Measurements from ENCODE around the gene EPB41L2. TPM values are rescaled to one million over a fixed set of nuclear protein-coding genes. Genes with fewer than 3 reads are reported as not detected.

The EPB41L2 gene
- total RNA-seq, 1 donor from 2014 or later, result 314 TPM

- peaks cover 3% of the 10 kb centered on the region for H3K4me1 Mint-ChIP-seq (ENCODE audit: unreplicated experiment)
- H3K36me3 Mint-ChIP-seq (ENCODE audit: low read depth, unreplicated experiment), result peaks cover 12% of the 10 kb centered on the region
- H3K27me3 Mint-ChIP-seq (ENCODE audit: unreplicated experiment), result peaks cover 3% of the 10 kb centered on the region
- no peak for TF ChIP-seq CTCF (IDR thresholded peaks at IDR 0.05; ENCODE audit: unreplicated experiment)
- H3K4me3 Mint-ChIP-seq (ENCODE audit: unreplicated experiment), result no peak overlapping the region
- DNase-seq (ENCODE audit: low spot score), result no peak
- H3K27ac Mint-ChIP-seq (ENCODE audit: unreplicated experiment), result no peak overlapping the region
- no peaks in the 10 kb centered on the region for H3K9me3 Mint-ChIP-seq (ENCODE audit: unreplicated experiment)
Observed at GRCh38 chr6:130843575-130844320, 219.3 kb downstream of the EPB41L2 start.

DNA sequence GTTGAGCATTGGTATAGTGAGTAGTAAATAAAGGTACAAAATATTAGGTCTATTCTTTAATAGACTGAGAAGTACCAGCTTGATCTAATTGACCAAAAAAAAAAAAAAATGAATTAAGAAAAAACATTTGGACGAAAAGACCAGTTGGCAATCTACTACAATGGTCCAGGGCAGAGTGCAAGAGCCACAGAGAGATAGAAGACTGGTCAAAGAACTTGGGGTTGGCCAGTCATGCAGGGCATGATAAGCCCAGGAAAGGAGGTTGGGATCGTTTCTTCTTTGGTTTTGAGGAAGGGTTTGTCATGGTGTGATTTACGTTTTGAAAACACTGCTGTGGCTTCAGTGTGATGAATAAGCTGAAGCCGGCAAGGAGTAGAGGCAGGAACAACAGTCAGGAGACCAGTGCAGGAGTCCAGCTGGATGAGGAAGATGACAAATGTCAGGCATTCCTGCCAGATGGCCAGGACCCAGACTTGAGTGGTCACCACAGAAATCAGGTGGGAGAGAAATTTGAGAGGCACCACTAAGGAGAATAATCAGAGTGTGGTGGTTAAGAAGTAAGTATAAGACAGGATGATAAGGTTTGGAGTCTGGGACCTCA lies 221.8 kb downstream of the EPB41L2 start:
- DNase-seq (ENCODE audit: low spot score), result no peak
- H3K4me3 Mint-ChIP-seq (ENCODE audit: unreplicated experiment), result peak overlapping the region; percentile 28
- no peaks in the 10 kb centered on the region for H3K4me1 Mint-ChIP-seq (ENCODE audit: unreplicated experiment)
- peaks cover 2% of the 10 kb centered on the region for H3K27me3 Mint-ChIP-seq (ENCODE audit: unreplicated experiment)
- TF ChIP-seq CTCF (IDR thresholded peaks at IDR 0.05; ENCODE audit: unreplicated experiment), result no peak
- H3K27ac Mint-ChIP-seq (ENCODE audit: unreplicated experiment), result no peak overlapping the region
- no peaks in the 10 kb centered on the region for H3K9me3 Mint-ChIP-seq (ENCODE audit: unreplicated experiment)
- peaks cover 9% of the 10 kb centered on the region for H3K36me3 Mint-ChIP-seq (ENCODE audit: low read depth, unreplicated experiment)

GRCh38 chr6:130840050-130840449 lies 223.0 kb downstream of the EPB41L2 start:
- no peak overlapping the region for H3K27ac Mint-ChIP-seq (ENCODE audit: unreplicated experiment)
- no peak for TF ChIP-seq CTCF (IDR thresholded peaks at IDR 0.05; ENCODE audit: unreplicated experiment)
- H3K36me3 Mint-ChIP-seq (ENCODE audit: low read depth, unreplicated experiment), result peaks cover 9% of the 10 kb centered on the region
- H3K27me3 Mint-ChIP-seq (ENCODE audit: unreplicated experiment), result peaks cover 2% of the 10 kb centered on the region
- no peaks in the 10 kb centered on the region for H3K4me1 Mint-ChIP-seq (ENCODE audit: unreplicated experiment)
- H3K4me3 Mint-ChIP-seq (ENCODE audit: unreplicated experiment), result no peak overlapping the region
- DNase-seq (ENCODE audit: low spot score), result no peak
- H3K9me3 Mint-ChIP-seq (ENCODE audit: unreplicated experiment), result no peaks in the 10 kb centered on the region

DNA sequence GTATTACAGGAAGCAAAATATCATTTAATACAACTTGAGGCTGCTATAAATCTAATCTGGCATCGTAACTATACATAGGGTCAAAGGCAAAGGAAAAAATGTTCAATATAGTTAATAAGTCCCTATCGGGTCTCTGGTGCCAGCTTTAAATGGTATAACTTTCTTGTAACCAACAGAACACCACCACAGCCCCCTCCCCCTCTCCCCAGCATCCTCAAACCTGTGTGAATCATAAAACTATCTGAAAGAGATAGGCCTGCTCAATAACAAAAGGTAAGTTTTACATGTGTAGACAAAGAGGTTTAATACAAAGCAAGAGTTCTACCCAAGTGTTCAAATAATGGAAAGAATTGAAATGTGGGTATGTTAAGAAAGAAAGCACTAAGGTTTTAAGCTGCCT lies 223.7 kb downstream of the EPB41L2 start:
- no peak for DNase-seq (ENCODE audit: low spot score)
- no peak for TF ChIP-seq CTCF (IDR thresholded peaks at IDR 0.05; ENCODE audit: unreplicated experiment)
- Mint-ChIP-seq H3K27me3 (ENCODE audit: unreplicated experiment) (peaks cover 2% of the 10 kb centered on the region), H3K4me3 (ENCODE audit: unreplicated experiment) (no peak overlapping the region), H3K4me1 (ENCODE audit: unreplicated experiment) (no peaks in the 10 kb centered on the region), H3K9me3 (ENCODE audit: unreplicated experiment) (no peaks in the 10 kb centered on the region), H3K27ac (ENCODE audit: unreplicated experiment) (no peak overlapping the region), H3K36me3 (ENCODE audit: low read depth, unreplicated experiment) (peaks cover 9% of the 10 kb centered on the region)

GRCh38 chr6:130838951-130839350 lies 224.1 kb downstream of the EPB41L2 start:
- Mint-ChIP-seq H3K4me1 (ENCODE audit: unreplicated experiment) (no peaks in the 10 kb centered on the region), H3K4me3 (ENCODE audit: unreplicated experiment) (no peak overlapping the region), H3K27me3 (ENCODE audit: unreplicated experiment) (peaks cover 2% of the 10 kb centered on the region), H3K9me3 (ENCODE audit: unreplicated experiment) (no peaks in the 10 kb centered on the region), H3K27ac (ENCODE audit: unreplicated experiment) (no peak overlapping the region), H3K36me3 (ENCODE audit: low read depth, unreplicated experiment) (peaks cover 7% of the 10 kb centered on the region)
- no peak for TF ChIP-seq CTCF (IDR thresholded peaks at IDR 0.05; ENCODE audit: unreplicated experiment)
- no peak for DNase-seq (ENCODE audit: low spot score)

Data from endothelial cell (in vitro differentiated cells).